Upper lobe of right lung (tissue), 1 donor: ENCODE data around the gene HSD17B7. TPM values are rescaled to one million over a fixed set of nuclear protein-coding genes. Genes with fewer than 3 reads are reported as not detected.
A peak's percentile ranks its signal among the peaks of the same experiment; 100 is the strongest.

ENCODE experiments used
- ATAC-seq: fragments of 200-7000 bp; cut with Tn5 transposase; one replicate; pipeline ENCODE4 v1.9.1; 2020; ENCODE audit warnings: mild to moderate bottlenecking, moderate library complexity
- DNase-seq: peaks from one replicate; pipeline ENCODE4 v3.0.0-alpha.2; 2020
- H3K27ac ChIP-seq: fragments of 200-600 bp; one replicate; pipeline ENCODE4 v1.8.0; 2022
- H3K27me3 ChIP-seq: fragments of 200-600 bp; one replicate; pipeline ENCODE4 v1.8.0; 2022; ENCODE audit warnings: mild to moderate bottlenecking
- H3K36me3 ChIP-seq: fragments of 200-600 bp; one replicate; pipeline ENCODE4 v1.8.0; 2022
- H3K4me1 ChIP-seq: fragments of 200-600 bp; one replicate; pipeline ENCODE4 v1.8.0; 2022
- H3K4me3 ChIP-seq: fragments of 200-600 bp; one replicate; pipeline ENCODE4 v1.8.0; 2022; ENCODE audit warnings: mild to moderate bottlenecking
- H3K9me3 ChIP-seq: fragments of 200-600 bp; one replicate; pipeline ENCODE4 v1.8.0; 2022
- intact Hi-C: fragments of 100-400 bp; cut with DNase I; formaldehyde crosslinking; loops from one replicate; pipeline ENCODE4 v1.11.0; 2022
- total RNA-seq: library from RNA; stranded (reverse); fragmentation: NEBNext Ultra II Directional; extraction: Animal tissue kit (Norgen Biotek cat#: 25700); gene quantifications from one replicate; pipeline ENCODE4 v1.2.1, GENCODE V29; 2021
- TF ChIP-seq, protein P1 (sequence below): fragments of 200-600 bp; IDR thresholded peaks from one replicate; pipeline ENCODE4 v1.8.0; 2022; ENCODE audit warnings: antibody characterized with exemption
- donor health status: DM: no; HTN: yes; CAD: no; lungs with severe emphysema.

The HSD17B7 gene
- total RNA-seq, 1 donor from 2014 or later: 31.6 TPM

DNA sequence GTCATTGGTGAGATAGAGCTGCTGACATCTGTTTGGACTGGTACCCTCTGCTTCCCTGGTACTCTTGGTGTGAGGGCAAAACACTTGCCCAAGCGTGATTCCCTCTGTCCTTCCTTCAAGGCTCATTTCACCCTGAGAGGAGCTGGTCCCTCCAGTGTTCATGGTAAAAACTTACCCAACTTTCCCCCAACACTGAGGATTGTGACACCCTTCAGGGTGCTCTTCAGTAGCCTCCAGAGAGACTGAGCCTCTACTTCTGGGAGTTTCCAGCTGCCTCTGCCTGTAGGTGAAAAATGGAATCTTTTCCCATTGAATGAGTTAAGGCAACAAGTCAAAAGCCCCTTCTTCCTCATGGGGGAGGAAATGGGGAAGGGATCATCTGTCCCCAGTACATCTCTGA, 60.8 kb downstream of the HSD17B7 start:
- intact Hi-C loops: loop anchor here (10.0 kb wide), 1 partner anchor 463 kb away; no protein-coding TSS in a partner anchor
- Histone ChIP-seq H3K27me3 (no peaks in the 10 kb centered on the region), H3K9me3 (no peaks in the 10 kb centered on the region), H3K27ac (no peak overlapping the region), H3K4me3 (no peak overlapping the region), H3K36me3 (no peaks in the 10 kb centered on the region), H3K4me1 (no peaks in the 10 kb centered on the region)
- TF ChIP-seq, protein P1, sequence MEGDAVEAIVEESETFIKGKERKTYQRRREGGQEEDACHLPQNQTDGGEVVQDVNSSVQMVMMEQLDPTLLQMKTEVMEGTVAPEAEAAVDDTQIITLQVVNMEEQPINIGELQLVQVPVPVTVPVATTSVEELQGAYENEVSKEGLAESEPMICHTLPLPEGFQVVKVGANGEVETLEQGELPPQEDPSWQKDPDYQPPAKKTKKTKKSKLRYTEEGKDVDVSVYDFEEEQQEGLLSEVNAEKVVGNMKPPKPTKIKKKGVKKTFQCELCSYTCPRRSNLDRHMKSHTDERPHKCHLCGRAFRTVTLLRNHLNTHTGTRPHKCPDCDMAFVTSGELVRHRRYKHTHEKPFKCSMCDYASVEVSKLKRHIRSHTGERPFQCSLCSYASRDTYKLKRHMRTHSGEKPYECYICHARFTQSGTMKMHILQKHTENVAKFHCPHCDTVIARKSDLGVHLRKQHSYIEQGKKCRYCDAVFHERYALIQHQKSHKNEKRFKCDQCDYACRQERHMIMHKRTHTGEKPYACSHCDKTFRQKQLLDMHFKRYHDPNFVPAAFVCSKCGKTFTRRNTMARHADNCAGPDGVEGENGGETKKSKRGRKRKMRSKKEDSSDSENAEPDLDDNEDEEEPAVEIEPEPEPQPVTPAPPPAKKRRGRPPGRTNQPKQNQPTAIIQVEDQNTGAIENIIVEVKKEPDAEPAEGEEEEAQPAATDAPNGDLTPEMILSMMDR: no peak
- DNase-seq (no peak), ATAC-seq (no peak)

DNA sequence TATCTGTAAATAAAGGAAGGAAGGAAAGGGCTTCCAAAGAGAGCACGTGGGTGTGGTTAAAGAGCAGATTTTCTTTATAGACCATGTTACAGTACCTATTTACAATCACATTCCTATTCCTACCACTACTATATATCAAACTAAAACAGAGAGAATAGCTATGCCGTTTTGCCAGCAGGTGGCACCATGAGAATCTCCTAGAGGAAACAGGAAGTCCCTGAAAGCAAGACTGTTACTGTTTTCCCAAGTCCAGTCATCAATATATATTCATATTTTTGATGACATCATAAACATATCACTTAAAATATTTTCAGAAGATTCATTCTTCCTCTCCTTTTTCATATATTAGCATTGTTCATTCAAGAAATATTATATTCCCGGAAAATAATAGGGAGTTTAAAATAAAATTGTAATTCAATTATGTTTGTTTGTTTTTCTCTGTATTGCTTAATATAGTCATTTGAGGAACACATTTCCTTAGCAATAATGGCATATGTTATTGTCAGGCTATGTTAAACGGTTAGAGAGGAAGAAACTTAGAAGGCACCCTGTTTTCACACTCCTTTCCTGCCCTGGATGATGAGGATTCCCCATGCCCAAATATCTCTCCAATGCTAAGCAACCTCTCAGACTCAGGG, 63.9 kb downstream of the HSD17B7 start:
- Histone ChIP-seq H3K36me3 (no peaks in the 10 kb centered on the region), H3K27ac (no peak overlapping the region), H3K27me3 (no peaks in the 10 kb centered on the region), H3K4me3 (no peak overlapping the region), H3K9me3 (no peaks in the 10 kb centered on the region), H3K4me1 (no peaks in the 10 kb centered on the region)
- TF ChIP-seq, protein P1: peak; percentile 82
- intact Hi-C loops: loop anchor here (10.0 kb wide), 1 partner anchor 460 kb away; no protein-coding TSS in a partner anchor
- ATAC-seq (peak; percentile 84), DNase-seq (no peak)

DNA sequence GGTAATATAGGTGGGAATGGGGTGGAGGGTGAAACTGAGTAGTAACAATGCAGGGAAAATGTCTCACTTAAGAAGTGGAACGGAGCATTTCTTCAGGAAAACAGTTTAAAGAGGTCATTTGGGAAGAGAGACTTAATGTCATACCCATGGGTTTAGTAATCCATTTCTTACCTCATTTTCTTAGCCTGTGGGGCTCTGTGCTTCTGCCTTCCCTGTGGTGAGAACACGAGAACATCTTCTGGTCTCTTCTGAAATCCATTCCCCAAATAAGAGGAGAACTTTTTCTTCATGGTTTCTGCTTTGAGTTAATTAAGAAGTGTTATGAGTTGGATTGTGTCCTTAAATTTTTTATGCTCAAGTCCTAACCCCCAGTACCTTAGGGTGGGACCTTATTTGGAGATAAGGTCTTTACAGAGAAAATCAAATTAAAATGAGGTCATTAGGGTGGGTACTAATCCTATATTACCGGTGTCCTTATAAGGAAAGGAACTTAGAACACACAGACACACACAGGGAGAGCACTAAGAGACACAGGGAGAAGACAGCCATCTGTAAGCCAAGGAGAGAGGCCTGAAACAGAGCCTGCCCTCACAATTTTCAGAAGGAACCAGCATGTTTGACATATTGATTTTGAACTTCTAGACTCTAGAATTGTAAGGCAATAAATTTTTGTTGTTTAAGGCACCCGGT, 65.1 kb downstream of the HSD17B7 start:
- H3K27ac ChIP-seq: no peak overlapping the region
- no peak overlapping the region for H3K4me3 ChIP-seq
- no peaks in the 10 kb centered on the region for H3K36me3 ChIP-seq
- H3K27me3 ChIP-seq: no peaks in the 10 kb centered on the region
- intact Hi-C loops: loop anchor here (10.0 kb wide), 1 partner anchor 459 kb away; no protein-coding TSS in a partner anchor
- TF ChIP-seq, protein P1: no peak
- DNase-seq (no peak), ATAC-seq (no peak)
- H3K9me3 ChIP-seq: no peaks in the 10 kb centered on the region
- no peaks in the 10 kb centered on the region for H3K4me1 ChIP-seq

DNA sequence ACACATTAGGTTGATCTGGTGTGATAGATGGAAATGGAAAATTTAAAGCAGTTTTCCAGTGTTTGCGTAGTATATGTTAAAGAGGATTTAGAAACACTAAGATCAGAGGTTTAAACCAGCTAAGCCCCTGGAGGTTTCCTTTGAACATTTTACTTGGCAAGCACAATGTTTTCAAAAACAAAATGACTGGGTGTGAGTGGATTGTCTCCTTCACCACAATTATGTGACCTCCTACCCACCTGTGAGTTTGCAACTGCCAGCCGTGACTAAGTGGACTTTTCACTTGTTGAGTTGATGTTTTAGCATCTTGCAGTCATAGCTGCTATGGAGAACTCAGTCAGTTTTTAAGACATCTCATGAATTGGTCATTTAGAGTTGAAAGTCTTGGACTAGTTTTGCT, 65.8 kb downstream of the HSD17B7 start:
- H3K36me3 ChIP-seq: no peaks in the 10 kb centered on the region
- H3K27ac ChIP-seq: no peak overlapping the region
- H3K9me3 ChIP-seq: no peaks in the 10 kb centered on the region
- TF ChIP-seq, protein P1: no peak
- DNase-seq: no peak
- intact Hi-C loops: loop anchor here (10.0 kb wide), 1 partner anchor 459 kb away; no protein-coding TSS in a partner anchor
- H3K4me3 ChIP-seq: no peak overlapping the region
- no peaks in the 10 kb centered on the region for H3K4me1 ChIP-seq
- no peak for ATAC-seq
- H3K27me3 ChIP-seq: no peaks in the 10 kb centered on the region

DNA sequence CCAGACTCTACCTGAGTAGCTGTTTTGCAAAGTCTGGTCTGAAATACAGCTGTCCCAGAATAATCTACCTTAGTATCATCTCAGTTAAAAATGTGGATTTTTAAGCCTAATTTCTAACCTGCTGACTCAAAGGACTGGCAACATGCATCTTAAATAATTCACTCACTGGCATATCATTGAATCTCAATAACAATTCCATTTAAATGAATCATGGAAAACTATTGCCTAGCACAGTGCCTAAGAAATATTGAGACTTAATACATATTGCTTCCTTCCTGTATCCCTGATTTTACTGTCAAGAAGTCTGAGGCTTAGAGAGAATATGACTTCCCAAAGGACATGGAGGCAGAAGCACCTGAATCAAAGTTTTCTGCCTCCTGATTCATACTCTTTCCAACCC, 67.3 kb downstream of the HSD17B7 start:
- no peaks in the 10 kb centered on the region for H3K4me1 ChIP-seq
- intact Hi-C loops: loop anchor here (10.0 kb wide), 1 partner anchor 457 kb away; no protein-coding TSS in a partner anchor

More for the DNA sequence above, 67.3 kb downstream of the HSD17B7 start:
- ATAC-seq (no peak), DNase-seq (no peak)
- Histone ChIP-seq H3K36me3 (no peaks in the 10 kb centered on the region), H3K9me3 (no peaks in the 10 kb centered on the region), H3K27ac (no peak overlapping the region), H3K4me3 (no peak overlapping the region), H3K27me3 (no peaks in the 10 kb centered on the region)
- TF ChIP-seq, protein P1: no peak
